ENCODE measurements around the gene TRAPPC3.

DNA sequence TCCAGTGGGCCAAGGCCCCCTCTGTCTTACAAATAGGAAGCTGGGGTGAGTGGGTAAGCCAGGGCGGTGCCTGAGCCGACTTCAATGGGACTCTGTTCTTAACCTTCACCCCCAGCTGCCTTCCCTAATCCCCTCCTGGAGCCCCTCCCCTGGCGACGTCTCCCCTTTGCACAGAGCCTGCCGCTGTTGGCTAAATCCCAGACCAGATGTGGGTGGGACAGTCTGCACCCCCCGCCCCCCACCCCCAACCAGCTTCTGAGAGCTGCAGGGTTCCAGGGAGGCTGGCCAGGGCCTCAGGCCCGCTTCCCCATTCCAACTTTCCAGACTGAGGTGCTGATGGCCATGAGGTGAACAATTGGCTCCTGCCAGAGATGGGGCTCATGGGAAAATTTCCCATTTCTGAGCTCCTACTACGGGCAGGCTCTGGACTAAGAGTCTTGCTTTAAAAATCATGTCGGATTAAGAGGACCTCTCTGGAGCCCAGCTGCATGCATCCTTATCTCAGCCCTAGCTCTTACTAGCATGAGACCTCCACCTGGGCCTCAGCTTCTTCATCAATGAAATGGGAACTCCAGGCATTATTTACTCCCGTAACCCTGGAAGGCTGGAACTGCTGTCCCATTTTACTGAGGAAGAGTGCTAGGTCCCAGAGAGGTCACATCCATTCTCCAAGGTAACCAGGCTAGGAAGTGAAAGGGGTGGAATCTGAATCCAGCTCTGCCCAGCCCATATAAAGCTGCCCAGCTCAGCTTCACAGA, 30.7 kb downstream of the TRAPPC3 start:
- TF ChIP-seq, protein P1, sequence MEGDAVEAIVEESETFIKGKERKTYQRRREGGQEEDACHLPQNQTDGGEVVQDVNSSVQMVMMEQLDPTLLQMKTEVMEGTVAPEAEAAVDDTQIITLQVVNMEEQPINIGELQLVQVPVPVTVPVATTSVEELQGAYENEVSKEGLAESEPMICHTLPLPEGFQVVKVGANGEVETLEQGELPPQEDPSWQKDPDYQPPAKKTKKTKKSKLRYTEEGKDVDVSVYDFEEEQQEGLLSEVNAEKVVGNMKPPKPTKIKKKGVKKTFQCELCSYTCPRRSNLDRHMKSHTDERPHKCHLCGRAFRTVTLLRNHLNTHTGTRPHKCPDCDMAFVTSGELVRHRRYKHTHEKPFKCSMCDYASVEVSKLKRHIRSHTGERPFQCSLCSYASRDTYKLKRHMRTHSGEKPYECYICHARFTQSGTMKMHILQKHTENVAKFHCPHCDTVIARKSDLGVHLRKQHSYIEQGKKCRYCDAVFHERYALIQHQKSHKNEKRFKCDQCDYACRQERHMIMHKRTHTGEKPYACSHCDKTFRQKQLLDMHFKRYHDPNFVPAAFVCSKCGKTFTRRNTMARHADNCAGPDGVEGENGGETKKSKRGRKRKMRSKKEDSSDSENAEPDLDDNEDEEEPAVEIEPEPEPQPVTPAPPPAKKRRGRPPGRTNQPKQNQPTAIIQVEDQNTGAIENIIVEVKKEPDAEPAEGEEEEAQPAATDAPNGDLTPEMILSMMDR (IDR thresholded peaks at IDR 0.05): no peak
- TF ChIP-seq, protein P2, sequence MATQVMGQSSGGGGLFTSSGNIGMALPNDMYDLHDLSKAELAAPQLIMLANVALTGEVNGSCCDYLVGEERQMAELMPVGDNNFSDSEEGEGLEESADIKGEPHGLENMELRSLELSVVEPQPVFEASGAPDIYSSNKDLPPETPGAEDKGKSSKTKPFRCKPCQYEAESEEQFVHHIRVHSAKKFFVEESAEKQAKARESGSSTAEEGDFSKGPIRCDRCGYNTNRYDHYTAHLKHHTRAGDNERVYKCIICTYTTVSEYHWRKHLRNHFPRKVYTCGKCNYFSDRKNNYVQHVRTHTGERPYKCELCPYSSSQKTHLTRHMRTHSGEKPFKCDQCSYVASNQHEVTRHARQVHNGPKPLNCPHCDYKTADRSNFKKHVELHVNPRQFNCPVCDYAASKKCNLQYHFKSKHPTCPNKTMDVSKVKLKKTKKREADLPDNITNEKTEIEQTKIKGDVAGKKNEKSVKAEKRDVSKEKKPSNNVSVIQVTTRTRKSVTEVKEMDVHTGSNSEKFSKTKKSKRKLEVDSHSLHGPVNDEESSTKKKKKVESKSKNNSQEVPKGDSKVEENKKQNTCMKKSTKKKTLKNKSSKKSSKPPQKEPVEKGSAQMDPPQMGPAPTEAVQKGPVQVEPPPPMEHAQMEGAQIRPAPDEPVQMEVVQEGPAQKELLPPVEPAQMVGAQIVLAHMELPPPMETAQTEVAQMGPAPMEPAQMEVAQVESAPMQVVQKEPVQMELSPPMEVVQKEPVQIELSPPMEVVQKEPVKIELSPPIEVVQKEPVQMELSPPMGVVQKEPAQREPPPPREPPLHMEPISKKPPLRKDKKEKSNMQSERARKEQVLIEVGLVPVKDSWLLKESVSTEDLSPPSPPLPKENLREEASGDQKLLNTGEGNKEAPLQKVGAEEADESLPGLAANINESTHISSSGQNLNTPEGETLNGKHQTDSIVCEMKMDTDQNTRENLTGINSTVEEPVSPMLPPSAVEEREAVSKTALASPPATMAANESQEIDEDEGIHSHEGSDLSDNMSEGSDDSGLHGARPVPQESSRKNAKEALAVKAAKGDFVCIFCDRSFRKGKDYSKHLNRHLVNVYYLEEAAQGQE (IDR thresholded peaks at IDR 0.05; ENCODE audit: insufficient read depth in 1 of 2, low read depth in 2 of 2, low read length in 1 of 2): no peak
- TF ChIP-seq SIN3A (IDR thresholded peaks at IDR 0.05; ENCODE audit: borderline replicate concordance, insufficient read depth, low read depth, low read length) (no peak), POLR2AphosphoS5 (IDR thresholded peaks at IDR 0.05; ENCODE audit: low read depth, low read length) (no peak), TCF7L2 (IDR thresholded peaks at IDR 0.05; ENCODE audit: low read depth, low read length) (no peak)
